ENCODE results near the gene USP13.

The USP13 gene

GRCh38 chr3:179832333-179832854, 179.6 kb downstream of the USP13 start:
- Histone ChIP-seq H3K4me1 (ENCODE audit: low read depth, poor library complexity, severe bottlenecking) (no peaks in the 10 kb centered on the region), H4K20me1 (ENCODE audit: insufficient read depth) (no peaks in the 10 kb centered on the region), H3K27ac (no peak overlapping the region), H3K79me2 (ENCODE audit: insufficient read depth, low read depth) (no peaks in the 10 kb centered on the region), H3K36me3 (ENCODE audit: insufficient read depth) (no peaks in the 10 kb centered on the region), H3K4me2 (no peak overlapping the region), H2AFZ (ENCODE audit: low read depth) (no peak overlapping the region), H3K4me3 (IDR thresholded peaks at IDR 0.05; ENCODE audit: insufficient read depth, low read depth, low read length) (no peak overlapping the region), H3K27me3 (ENCODE audit: insufficient read depth, low read depth) (no peaks in the 10 kb centered on the region), H3K9ac (no peak overlapping the region)
- TF ChIP-seq CTCF (conservative IDR thresholded peaks at IDR 0.05; ENCODE audit: low read depth, low read length), result no peak

- Histone ChIP-seq H4K20me1 (ENCODE audit: insufficient read depth) (no peaks in the 10 kb centered on the region), H3K79me2 (ENCODE audit: insufficient read depth, low read depth) (no peaks in the 10 kb centered on the region), H3K27ac (no peak overlapping the region), H3K36me3 (ENCODE audit: insufficient read depth) (no peaks in the 10 kb centered on the region), H3K4me3 (IDR thresholded peaks at IDR 0.05; ENCODE audit: insufficient read depth, low read depth, low read length) (no peak overlapping the region), H3K4me2 (no peak overlapping the region), H2AFZ (ENCODE audit: low read depth) (no peak overlapping the region), H3K27me3 (ENCODE audit: insufficient read depth, low read depth) (no peaks in the 10 kb centered on the region), H3K4me1 (ENCODE audit: low read depth, poor library complexity, severe bottlenecking) (no peaks in the 10 kb centered on the region), H3K9ac (no peak overlapping the region)
- no peak for TF ChIP-seq CTCF (conservative IDR thresholded peaks at IDR 0.05; ENCODE audit: low read depth, low read length)
Observed at GRCh38 chr3:179833294-179833693, 180.5 kb downstream of the USP13 start.

DNA sequence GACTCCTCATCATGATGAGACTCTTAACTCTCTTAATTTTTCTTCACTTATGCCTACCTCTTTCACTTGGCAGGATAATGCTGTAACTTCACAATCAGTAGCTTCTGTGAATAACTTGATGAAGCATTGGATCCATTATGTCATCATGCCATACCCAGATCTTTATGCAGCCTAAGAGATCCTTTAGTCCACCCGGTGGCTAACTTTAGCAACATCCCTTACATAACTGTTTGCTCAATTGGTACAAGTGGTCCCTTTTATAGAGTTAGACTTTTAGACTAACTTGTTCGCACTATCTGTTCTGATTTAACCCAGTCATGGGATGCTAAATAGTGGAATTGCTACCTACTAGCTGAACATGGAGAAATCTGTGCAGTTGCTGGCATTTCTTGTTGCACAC, 184.5 kb downstream of the USP13 start:
- Histone ChIP-seq H3K4me2 (no peak overlapping the region), H3K9ac (no peak overlapping the region), H3K4me3 (IDR thresholded peaks at IDR 0.05; ENCODE audit: insufficient read depth, low read depth, low read length) (no peak overlapping the region), H4K20me1 (ENCODE audit: insufficient read depth) (no peaks in the 10 kb centered on the region), H2AFZ (ENCODE audit: low read depth) (no peak overlapping the region), H3K27ac (no peak overlapping the region), H3K79me2 (ENCODE audit: insufficient read depth, low read depth) (no peaks in the 10 kb centered on the region), H3K36me3 (ENCODE audit: insufficient read depth) (no peaks in the 10 kb centered on the region), H3K4me1 (ENCODE audit: low read depth, poor library complexity, severe bottlenecking) (no peaks in the 10 kb centered on the region), H3K27me3 (ENCODE audit: insufficient read depth, low read depth) (no peaks in the 10 kb centered on the region)
- TF ChIP-seq CTCF (conservative IDR thresholded peaks at IDR 0.05; ENCODE audit: low read depth, low read length), result no peak
